Central memory CD8-positive, alpha-beta T cell (primary cell): ENCODE data around the gene POLD3.

Experiments
- ATAC-seq: fragments of 150-1000 bp; cut with Tn5 transposase; replicated peaks from 2 replicates; pipeline ENCODE4 v1.10.0; 2022; ENCODE audit warnings: mild to moderate bottlenecking, moderate FRiP score, moderate number of reproducible peaks; ENCODE audit not compliant: poor library complexity, severe bottlenecking; ENCODE audit errors: extremely low read depth
- DNase-seq, 2 donors: peaks; one replicate each; pipeline ENCODE4 v3.0.0; 2021; ENCODE audit warnings: low spot score in 2 of 2
- H3K27ac Mint-ChIP-seq: one replicate; pipeline ENCODE4 v1.8.0; 2022; ENCODE audit warnings: low read depth, mild to moderate bottlenecking, moderate library complexity, mixed read lengths
- H3K27me3 Mint-ChIP-seq: one replicate; pipeline ENCODE4 v1.8.0; 2022; ENCODE audit warnings: mixed read lengths
- H3K36me3 Mint-ChIP-seq: one replicate; pipeline ENCODE4 v1.8.0; 2022; ENCODE audit warnings: mild to moderate bottlenecking, moderate library complexity, mixed read lengths; ENCODE audit not compliant: insufficient read depth
- H3K4me1 Mint-ChIP-seq: one replicate; pipeline ENCODE4 v1.8.0; 2022; ENCODE audit warnings: mixed read lengths
- H3K4me3 Mint-ChIP-seq: one replicate; pipeline ENCODE4 v1.8.0; 2022; ENCODE audit warnings: mild to moderate bottlenecking, moderate library complexity, mixed read lengths
- H3K9me3 Mint-ChIP-seq: one replicate; pipeline ENCODE4 v1.8.0; 2022; ENCODE audit warnings: mixed read lengths

The POLD3 gene

GRCh38 chr11:74672332-74672955 is 80.1 kb downstream of the POLD3 start:
- H3K27ac Mint-ChIP-seq, result no peak overlapping the region
- H3K4me3 Mint-ChIP-seq, result no peak overlapping the region
- no peaks in the 10 kb centered on the region for H3K9me3 Mint-ChIP-seq
- no peaks in the 10 kb centered on the region for H3K4me1 Mint-ChIP-seq
- no peaks in the 10 kb centered on the region for H3K27me3 Mint-ChIP-seq
- no peaks in the 10 kb centered on the region for H3K36me3 Mint-ChIP-seq
- DNase-seq (no peak), ATAC-seq (no peak)

GRCh38 chr11:74672956-74673692 is 80.7 kb downstream of the POLD3 start:
- Mint-ChIP-seq H3K4me1 (no peaks in the 10 kb centered on the region), H3K9me3 (no peaks in the 10 kb centered on the region), H3K27me3 (no peaks in the 10 kb centered on the region), H3K36me3 (no peaks in the 10 kb centered on the region), H3K27ac (no peak overlapping the region), H3K4me3 (no peak overlapping the region)
- ATAC-seq (no peak), DNase-seq (peak in 1 of 2 donors; percentile 6)

- Mint-ChIP-seq H3K4me1 (no peaks in the 10 kb centered on the region), H3K36me3 (no peaks in the 10 kb centered on the region), H3K27me3 (no peaks in the 10 kb centered on the region), H3K27ac (no peak overlapping the region), H3K9me3 (no peaks in the 10 kb centered on the region), H3K4me3 (no peak overlapping the region)
- no peak for ATAC-seq
- DNase-seq, result no peak
Measured at GRCh38 chr11:74673693-74674360, 81.4 kb downstream of the POLD3 start.

GRCh38 chr11:74675761-74676160 is 83.4 kb downstream of the POLD3 start:
- Mint-ChIP-seq H3K9me3 (no peaks in the 10 kb centered on the region), H3K4me3 (no peak overlapping the region), H3K27ac (no peak overlapping the region), H3K36me3 (no peaks in the 10 kb centered on the region), H3K27me3 (peaks cover 11% of the 10 kb centered on the region), H3K4me1 (no peaks in the 10 kb centered on the region)
- DNase-seq (no peak), ATAC-seq (no peak)

- no peaks in the 10 kb centered on the region for H3K9me3 Mint-ChIP-seq
- ATAC-seq (no peak), DNase-seq (no peak)
- H3K4me1 Mint-ChIP-seq, result no peaks in the 10 kb centered on the region
- peaks cover 18% of the 10 kb centered on the region for H3K27me3 Mint-ChIP-seq
- H3K27ac Mint-ChIP-seq, result no peak overlapping the region
- H3K4me3 Mint-ChIP-seq, result no peak overlapping the region
- no peaks in the 10 kb centered on the region for H3K36me3 Mint-ChIP-seq
Measured at GRCh38 chr11:74676596-74676995, 84.2 kb downstream of the POLD3 start.

- Mint-ChIP-seq H3K9me3 (no peaks in the 10 kb centered on the region), H3K27me3 (peaks cover 23% of the 10 kb centered on the region), H3K4me3 (no peak overlapping the region), H3K36me3 (no peaks in the 10 kb centered on the region), H3K4me1 (no peaks in the 10 kb centered on the region), H3K27ac (no peak overlapping the region)
- ATAC-seq (no peak), DNase-seq (no peak)
Measured at GRCh38 chr11:74677131-74677530, 84.7 kb downstream of the POLD3 start.

- DNase-seq, result no peak
- Mint-ChIP-seq H3K9me3 (no peaks in the 10 kb centered on the region), H3K36me3 (no peaks in the 10 kb centered on the region), H3K27me3 (peaks cover 32% of the 10 kb centered on the region), H3K27ac (no peak overlapping the region), H3K4me3 (no peak overlapping the region), H3K4me1 (no peaks in the 10 kb centered on the region)
- no peak for ATAC-seq
Measured at GRCh38 chr11:74678041-74678440, 85.7 kb downstream of the POLD3 start.

GRCh38 chr11:74678591-74679512 is 86.5 kb downstream of the POLD3 start:
- ATAC-seq, result no peak
- no peaks in the 10 kb centered on the region for H3K9me3 Mint-ChIP-seq
- H3K36me3 Mint-ChIP-seq, result no peaks in the 10 kb centered on the region
- no peak overlapping the region for H3K4me3 Mint-ChIP-seq
- peaks cover 36% of the 10 kb centered on the region for H3K27me3 Mint-ChIP-seq
- no peak overlapping the region for H3K27ac Mint-ChIP-seq
- DNase-seq, result no peak
- no peaks in the 10 kb centered on the region for H3K4me1 Mint-ChIP-seq

GRCh38 chr11:74679513-74679865 is 87.1 kb downstream of the POLD3 start:
- DNase-seq, result no peak
- no peaks in the 10 kb centered on the region for H3K4me1 Mint-ChIP-seq
- peaks cover 36% of the 10 kb centered on the region for H3K27me3 Mint-ChIP-seq
- no peaks in the 10 kb centered on the region for H3K36me3 Mint-ChIP-seq
- ATAC-seq, result no peak
- H3K27ac Mint-ChIP-seq, result no peak overlapping the region
- H3K9me3 Mint-ChIP-seq, result no peaks in the 10 kb centered on the region
- no peak overlapping the region for H3K4me3 Mint-ChIP-seq

GRCh38 chr11:74680035-74680671 is 87.8 kb downstream of the POLD3 start:
- Mint-ChIP-seq H3K9me3 (no peaks in the 10 kb centered on the region), H3K4me1 (no peaks in the 10 kb centered on the region), H3K4me3 (no peak overlapping the region), H3K27ac (no peak overlapping the region), H3K36me3 (no peaks in the 10 kb centered on the region), H3K27me3 (peaks cover 36% of the 10 kb centered on the region)
- DNase-seq (no peak), ATAC-seq (no peak)

- Mint-ChIP-seq H3K27ac (no peak overlapping the region), H3K36me3 (no peaks in the 10 kb centered on the region), H3K4me3 (no peak overlapping the region), H3K27me3 (peaks cover 36% of the 10 kb centered on the region), H3K9me3 (no peaks in the 10 kb centered on the region), H3K4me1 (no peaks in the 10 kb centered on the region)
- DNase-seq (no peak), ATAC-seq (no peak)
Measured at GRCh38 chr11:74680703-74681531, 88.5 kb downstream of the POLD3 start.
